GM19043 (cell line): ENCODE results near the gene FAM25A.
"Not testable (repeated sequence)": the region's sequence is repeated elsewhere in the genome, so short reads cannot be mapped to it uniquely, and the experiment has no call there.

Experiments
- ATAC-seq: cut with Tn5 transposase; IDR thresholded peaks from one replicate; pipeline ENCODE4 v1.9.1; 2021; ENCODE audit warnings: low read depth; ENCODE audit not compliant: unreplicated experiment

FAM25A gene

DNA sequence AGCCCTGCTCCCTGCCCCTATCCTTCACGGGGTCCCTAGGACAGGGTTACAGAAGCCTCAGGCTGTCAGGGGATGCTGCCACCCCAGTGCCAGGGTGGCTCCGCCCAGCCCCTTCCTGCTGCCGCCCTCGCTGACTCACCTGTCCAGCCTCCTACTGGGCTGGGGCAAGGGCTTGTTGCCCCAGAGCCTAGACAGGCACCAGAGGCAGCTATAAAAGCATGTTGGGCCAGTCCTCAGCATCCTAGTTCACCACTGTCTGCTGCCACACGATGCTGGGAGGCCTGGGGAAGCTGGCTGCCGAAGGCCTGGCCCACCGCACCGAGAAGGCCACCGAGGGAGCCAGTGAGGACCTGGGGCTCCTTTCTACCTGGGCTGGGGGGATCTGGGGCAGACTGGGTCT lies at the start of gene FAM25A:
FAM25A (plus strand) TSS at position 239 of the 400 bp plus-strand sequence; CDS start at position 270, 31 bp downstream.
- not testable (repeated sequence) for ATAC-seq

DNA sequence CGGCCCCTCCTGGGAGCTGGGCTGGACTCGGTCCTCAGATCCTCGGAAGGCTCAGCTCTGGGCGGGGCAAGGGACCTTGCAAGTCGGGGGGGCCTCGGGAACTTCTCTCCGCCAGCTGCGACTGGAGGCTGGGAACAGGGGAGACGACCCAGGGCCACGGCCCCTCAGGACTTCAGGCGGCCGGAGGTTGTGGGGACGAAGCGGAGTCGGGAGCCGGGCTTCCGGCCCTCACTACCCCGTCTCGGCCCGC lies 49.2 kb upstream of the FAM25A start:
- no peak for ATAC-seq

DNA sequence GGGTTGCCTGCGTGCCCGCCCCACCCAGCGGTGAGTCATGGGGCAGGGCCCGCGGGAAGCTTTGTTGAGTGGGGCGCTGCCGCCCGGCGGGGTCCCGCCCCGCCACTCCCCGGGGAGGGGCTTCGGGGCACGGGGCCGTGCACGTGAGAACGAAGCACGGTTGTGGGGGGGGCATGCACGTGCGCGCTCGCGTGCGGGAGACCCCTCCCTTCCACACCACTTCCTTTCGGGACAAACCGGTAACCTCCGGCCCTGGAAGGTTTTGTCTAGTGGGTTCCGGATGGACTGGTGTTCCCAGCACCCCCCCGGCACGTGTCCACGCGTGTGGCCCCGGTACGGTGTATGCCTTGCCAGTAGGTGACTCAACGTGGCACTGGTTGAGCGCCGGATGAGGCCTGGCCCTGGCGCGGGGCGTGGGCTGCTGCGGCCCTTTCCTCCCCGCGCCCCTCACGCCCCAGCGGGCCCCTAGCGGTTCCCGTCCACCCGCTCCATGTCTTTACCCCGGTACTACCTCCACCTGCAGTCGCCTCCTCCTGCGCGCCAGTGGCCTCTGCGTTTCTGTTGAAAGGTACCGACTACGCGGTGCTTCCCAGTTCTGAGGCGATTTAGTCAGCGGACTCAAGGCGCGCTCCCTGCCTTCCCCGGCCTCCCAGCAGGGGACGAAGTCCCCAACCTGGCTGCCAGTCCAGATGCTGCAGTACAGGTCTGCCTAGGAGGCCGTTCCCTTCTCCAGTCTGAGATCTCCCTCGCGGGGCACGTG lies 48.7 kb upstream of the FAM25A start:
- ATAC-seq, result peak; percentile 71

DNA sequence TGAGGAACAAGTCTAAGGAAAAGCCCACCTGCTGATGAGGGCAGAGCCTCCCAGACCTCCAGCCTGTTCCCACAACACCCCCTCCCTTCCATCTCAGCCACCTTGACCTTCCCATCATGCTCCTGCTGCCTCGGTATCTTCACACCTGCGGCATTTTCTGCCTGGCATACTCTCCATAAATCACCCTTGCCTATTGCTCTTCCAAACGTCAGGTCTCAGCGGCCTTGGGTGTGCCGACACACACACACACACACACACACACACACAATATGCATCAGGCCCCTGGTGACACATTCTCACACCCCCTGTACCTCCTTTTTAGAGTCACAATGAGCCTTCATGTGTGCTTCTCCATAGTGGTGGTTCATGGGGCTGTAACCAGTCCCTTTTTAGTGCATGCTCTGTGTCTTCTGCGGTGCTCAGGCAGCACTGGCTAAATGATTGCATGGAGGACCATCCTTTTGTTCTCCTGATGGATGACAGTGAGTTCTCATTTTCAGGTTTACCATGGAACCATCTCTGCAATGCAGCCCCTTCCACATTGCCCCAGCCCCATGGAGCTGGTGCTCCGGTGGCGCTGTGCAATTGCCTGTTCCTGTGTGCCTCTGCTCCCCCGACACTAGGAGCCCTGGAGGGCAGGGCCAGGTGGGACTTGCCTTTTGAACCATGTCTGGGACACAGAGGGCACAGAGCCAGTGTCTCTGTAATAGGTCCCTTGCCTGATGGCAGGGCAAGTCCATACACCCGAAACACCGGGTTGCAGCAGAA lies 47.3 kb upstream of the FAM25A start:
- no peak for ATAC-seq

DNA sequence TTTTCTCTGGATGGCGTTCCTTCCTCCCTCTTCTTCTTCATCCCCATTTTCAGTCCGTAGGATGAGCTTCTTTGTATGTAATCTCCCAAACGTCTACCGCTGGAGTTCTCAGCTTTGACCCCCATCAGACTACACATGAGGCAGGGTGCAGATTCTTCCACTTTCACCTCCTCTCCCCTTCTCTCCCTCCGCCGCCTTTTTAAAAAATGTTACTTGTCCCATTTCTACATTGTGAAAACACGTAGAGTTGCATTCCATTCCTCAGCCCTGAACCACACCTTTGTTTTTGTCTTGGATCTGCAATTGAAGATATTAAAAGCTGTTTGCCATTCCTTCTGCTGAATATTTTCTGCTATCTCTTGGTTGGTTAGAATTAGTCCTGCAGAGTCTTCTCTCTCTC lies 45.6 kb upstream of the FAM25A start:
- no peak for ATAC-seq

DNA sequence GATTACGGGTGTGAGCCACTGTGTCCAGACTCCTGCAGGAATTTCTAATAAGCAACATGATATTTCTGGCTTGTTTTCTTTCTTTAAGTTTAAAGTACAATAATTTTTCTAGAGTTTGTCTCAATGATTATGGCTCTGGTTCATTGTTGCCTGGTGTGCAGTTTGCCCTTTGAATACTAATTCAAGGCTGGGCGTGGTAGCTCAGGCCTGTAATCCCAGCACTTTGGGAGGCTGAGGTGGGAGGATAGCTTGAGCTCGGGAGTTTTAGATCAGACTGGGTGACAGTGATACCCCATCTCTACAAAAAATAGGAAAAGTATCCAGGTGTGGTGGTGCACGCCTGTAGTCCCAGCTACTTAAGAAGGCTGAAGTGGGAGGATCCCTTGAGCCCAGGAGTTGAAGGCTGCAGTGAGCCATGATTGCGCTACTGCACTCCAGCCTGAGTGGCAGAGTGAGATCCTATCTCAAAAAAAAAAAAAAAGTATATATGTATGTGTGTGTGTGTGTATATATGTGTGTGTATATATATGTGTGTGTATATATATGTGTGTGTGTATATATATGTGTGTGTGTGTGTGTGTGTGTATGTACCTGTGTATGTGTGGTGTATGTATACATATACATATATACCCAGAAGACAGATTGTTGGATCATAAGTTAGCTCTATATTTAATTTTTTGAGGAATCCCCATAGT lies 43.6 kb upstream of the FAM25A start:
- no peak for ATAC-seq

DNA sequence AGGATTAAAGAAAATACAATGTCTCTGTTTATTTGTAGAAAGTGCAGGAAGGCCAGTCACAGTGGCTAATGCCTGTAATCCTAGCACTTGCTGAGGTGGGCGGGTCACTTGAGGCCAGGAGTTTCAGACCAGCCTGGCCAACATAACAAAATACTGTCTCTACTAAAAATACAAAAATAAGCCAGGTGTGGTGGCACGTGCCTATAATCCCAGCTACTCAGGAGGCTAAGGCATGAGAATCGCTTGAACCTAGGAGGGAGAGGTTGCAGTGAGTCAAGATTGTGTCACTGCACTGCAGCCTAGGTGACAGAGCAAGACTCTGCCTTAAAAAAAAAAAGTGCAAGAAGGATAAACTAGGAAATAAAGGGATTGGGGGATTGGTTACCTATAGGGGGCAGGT lies 41.6 kb upstream of the FAM25A start:
- ATAC-seq, result not testable (repeated sequence)

DNA sequence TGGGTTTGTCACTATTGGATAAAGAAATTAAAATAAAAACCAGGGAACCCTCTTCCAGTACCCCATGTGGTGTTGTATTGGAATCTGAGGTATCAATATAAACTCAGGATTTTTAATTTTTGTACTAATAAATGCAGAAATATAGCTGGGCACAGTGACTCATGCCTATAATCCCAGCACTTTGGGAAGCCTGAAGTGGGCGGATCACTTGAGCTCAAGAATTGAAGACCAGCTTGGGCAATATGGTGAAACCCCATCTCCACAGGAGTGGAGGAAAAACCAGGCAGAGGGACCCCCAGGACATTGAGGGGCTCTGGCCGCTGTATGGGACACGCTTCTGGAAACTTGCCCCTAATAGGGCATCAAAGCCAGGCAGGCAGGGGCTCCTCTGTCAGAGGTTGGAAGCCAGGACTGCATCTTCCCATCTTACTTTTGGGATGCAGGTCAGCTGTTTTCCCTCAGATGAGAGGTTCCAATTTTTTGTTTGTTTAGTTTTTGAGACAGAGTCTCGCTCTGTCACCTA lies 40.7 kb upstream of the FAM25A start:
- ATAC-seq, result no peak

DNA sequence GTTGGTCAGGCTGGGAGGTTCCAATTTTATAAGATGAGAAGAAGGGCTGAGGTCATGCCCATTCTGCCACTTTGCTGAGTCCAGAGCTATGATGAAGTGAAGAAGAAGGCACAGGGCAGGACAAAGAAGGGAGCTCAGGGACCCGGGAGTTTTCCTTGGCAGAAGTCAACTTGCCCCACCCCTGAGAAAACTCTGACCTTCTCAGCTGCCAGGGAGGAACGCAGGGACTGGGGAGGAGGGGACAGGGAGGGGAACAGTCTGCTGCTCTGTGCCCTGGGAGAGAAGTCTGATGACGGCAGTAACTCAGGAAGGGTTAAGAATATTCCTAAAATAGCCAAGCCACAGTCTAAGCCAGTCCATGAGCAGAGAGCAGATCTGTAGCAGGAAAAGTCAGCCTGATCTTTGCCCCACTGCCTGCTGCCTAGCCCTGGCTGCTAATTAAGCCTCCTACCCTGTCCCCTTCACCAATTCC lies 40.1 kb upstream of the FAM25A start:
- no peak for ATAC-seq

DNA sequence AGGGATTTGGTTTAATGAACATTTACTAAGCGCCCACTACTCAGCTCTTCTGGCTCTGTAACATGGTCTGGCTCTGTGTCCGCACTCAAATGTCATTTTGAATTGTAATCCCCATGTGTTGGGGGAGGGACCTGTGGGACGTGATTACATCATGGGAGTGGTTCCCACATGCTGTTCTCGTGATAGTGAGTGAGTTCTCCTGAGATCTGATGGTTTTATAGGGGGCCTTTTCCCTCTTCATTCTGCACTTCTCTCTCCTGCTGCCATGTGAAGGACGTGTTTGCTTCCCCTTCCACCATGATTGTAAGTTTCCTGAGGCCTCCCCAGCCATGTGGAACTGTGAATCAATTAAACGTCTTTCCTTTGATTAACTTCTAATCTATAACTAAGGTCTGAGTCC lies 39.1 kb upstream of the FAM25A start:
- not testable (repeated sequence) for ATAC-seq

DNA sequence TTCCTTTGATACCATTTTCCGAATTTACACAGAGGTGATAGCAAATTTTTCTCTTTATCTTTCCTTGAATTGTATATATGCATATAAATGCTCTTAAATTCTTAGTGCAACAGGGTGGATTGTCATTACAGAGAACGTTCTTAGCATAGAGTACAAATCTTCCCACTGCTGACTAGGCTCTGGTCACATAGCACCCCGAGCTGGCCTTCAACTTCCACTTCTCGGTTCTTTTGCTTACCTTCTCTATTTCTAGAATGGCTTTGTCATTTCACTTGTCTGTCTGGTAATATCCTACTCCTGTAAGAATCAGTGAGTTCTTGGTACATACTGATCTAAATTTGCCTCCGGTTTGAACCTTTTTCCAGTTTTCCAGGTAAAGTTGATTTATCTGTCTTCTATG lies 38.4 kb upstream of the FAM25A start:
- ATAC-seq, result no peak

DNA sequence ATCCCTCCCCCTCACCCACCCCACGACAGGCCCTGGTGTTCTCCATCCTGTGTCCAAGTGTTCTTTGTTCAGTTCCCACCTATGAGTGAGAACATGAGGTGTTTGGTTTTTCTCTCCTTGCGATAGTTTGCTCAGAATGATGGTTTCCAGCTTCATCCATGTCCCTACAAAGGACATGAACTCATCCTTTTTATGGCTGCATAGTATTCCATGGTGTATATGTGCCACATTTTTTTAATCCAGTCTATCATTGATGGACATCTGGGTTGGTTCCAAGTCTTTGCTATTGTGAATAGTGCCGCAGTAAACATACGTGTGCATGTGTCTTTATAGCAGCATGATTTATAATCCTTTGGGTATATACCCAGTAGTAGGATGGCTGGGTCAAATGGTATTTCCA lies 35.6 kb upstream of the FAM25A start:
- not testable (repeated sequence) for ATAC-seq

DNA sequence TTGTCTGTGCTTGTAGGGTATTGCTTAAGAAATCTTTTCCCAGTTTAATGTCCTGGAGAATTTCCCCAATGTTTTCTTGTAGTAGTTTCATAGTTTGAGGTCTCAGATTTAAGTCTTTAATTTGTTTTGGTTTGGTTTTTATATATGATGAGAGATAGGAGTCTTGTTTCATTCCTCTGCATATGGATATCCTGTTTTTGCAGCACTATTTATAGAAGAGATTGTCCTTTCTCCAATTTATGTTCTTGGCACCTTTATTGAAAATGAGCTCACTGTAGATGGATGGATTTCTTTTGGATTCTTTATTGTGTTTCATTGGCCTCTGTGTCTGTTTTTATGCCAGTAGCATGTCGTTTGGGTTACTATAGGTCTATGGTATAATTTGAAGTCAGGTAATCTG lies 31.6 kb upstream of the FAM25A start:
- no peak for ATAC-seq

DNA sequence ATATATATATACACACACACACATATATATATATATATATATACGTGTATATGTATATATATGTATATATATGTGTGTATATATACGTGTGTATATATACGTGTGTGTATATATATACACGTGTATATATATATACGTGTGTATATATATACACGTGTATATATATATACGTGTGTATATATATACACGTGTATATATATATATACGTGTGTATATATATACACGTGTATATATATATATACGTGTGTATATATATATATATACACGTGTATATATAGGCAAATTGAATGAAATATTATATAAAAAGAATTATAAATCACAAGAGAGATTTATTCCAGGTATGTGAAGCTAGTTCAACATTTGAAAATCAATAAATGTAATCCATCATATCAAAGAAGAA lies 28.7 kb upstream of the FAM25A start:
- not testable (repeated sequence) for ATAC-seq

DNA sequence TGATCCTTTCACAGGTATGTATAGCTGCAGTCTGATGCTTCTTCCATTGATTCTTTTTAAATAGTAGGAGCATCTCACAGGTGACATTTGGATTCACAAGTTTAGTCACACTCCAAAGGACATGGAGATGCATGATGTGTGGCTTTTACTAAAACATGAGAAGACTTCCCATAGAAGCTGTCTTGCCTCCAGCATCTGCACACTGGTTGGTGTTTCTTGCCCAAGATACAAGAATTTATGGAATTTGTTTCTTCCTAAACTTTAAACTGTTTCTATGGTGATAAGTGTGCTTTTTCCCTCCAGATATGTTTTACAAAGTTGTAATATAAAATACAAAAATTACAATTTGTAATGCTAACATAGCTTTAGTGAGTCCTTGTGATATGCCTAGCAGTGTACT lies 27.6 kb upstream of the FAM25A start:
- no peak for ATAC-seq

DNA sequence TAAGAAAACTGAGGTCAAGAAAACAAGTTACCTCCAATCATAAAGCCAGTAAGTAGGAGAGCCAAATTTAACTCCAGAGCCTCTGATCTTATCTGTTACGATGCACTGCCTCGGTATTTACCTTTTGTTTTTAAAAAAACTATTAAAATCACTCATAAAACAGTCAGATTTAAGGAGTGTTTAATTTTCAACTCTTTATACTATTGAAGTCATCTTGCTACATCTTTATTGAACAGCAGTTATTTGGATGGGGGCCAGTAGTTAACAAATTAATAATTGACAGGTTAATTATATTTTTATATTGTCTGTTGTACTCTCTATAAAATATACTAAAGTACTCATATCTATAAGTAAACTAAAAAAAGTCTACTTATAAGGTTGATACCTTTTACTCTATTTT lies 27.2 kb upstream of the FAM25A start:
- no peak for ATAC-seq

DNA sequence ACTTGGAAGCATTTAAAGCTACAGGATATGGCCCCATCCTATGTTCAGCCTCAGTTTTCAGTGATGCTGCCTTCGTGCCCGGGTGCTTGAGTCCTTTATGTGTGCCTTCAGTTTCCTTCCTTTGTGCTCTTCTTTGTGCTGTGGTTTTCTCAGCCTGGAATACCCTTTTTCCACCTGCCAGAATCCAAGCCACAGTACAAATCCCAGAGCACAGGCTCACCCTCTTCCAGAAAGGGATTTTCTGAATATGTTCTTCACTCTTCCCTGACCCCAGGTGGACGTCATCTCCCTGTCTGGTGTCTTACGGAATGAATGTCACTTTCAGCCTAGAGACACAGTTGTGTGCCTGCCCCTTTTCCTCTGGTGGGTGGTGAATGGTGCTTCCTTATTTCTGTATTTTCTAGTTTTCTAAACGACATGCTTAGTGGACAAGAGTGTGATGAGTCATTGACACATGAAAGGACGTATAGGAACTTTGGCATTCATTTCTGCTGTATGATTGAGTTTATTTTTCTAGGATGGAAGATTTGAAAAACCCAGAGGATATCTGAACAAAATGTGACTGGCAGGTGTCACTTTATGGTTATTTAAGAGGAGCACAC lies 20.2 kb upstream of the FAM25A start:
- not testable (repeated sequence) for ATAC-seq

DNA sequence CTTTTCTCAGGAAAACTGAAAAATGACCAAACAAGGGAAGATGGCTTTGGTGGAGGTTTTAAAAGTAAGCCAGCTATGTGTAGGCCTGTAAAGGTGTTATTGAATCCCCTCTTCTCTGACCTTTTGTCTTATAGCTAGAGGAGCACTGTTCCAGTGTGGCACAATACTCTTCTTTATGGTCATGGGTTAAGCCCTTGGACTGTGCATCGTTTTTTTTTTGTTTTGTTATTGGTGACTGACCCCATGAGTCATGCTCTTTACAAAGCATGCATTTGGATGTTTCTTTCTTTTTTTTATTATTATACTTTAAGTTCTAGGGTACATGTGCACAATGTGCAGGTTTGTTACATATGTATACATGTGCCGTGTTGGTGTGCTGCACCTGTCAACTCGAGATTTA lies 19.6 kb upstream of the FAM25A start:
- ATAC-seq, result no peak

DNA sequence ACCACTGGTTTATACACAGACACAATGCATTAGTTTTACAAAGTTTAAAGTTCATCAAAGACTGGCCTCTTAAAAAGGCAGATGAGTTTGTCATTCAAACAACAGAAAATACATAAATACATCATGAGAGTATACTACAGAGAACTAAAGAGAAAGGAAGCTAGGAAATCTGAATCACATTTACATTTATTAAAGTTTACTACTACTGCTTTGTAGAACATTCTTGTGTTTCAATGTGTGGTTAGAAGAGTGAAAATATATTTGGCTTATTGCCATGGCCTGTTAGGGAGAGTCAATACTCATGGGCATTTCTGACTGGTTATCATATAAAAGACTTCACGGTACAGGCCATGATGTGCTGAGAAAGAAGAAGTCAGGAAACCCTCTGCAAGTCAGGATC lies 13.0 kb upstream of the FAM25A start:
- not testable (repeated sequence) for ATAC-seq

DNA sequence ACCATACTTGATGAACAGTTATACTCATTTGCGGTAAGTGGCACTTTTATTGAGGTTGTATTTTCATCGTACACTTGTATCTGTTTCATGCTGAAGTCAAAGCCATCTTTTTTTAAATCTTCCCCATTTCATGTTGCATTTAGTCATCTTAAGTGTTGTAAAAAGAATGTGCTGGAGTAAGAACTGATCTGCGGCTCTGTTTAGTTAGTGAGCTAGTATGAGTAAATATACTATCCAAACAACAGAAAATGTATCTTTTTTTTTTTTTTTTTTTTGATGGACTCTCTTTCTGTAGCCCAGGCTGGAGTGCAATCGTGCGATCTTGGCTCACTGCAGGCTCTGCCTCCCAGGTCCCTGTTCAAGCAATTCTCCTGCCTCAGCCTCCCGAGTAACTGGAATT lies 12.4 kb upstream of the FAM25A start:
- ATAC-seq, result not testable (repeated sequence)

DNA sequence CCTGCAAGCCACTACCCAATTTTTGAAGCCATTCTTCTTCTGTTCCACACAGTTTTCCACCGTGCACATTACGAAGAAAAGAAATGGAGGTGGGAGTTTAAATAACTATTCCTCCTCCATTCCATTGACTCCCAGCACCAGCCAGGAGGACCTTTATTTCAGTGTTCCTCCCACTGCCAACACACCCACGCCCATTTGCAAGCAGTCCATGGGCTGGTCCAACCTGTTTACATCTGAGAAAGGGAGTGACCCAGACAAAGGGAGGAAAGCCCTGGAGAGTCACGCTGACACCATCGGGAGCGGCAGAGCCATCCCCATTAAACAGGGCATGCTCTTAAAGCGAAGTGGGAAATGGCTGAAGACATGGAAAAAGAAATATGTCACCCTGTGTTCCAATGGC lies 11.8 kb upstream of the FAM25A start:
- ATAC-seq, result not testable (repeated sequence)
